ENCODE results near the gene PLAAT4.

GRCh38 chr11:63507511-63507910, 29.1 kb upstream of the PLAAT4 start:
- TF ChIP-seq CREB1 (CRISPR knock-in tag; IDR thresholded peaks at IDR 0.05; ENCODE audit: low read depth) = no peak
- TF ChIP-seq POLR2AphosphoS5 (IDR thresholded peaks at IDR 0.05; ENCODE audit: low read depth) = no peak
- TF ChIP-seq CTCF (conservative IDR thresholded peaks at IDR 0.05; ENCODE audit: low read depth in 2 of 2) = no peak
